Body of pancreas (tissue), 4 donors: ENCODE measurements around the gene TOMM5.

Experiments used
- CTCF ChIP-seq, 7 experiments: fragments of 450-650 bp in 4 of 7; fragments of 200-600 bp in 3 of 7; sonication (generic) in 3 of 7; IDR thresholded peaks; one replicate each; pipeline ENCODE4 v1.5.1; 2016 to 2019; ENCODE audit warnings: antibody characterized with exemption in 7 of 7
- POLR2A ChIP-seq, 3 donors: fragments of 450-650 bp; IDR thresholded peaks; one replicate each; pipeline ENCODE4 v1.6.1; 2016; ENCODE audit warnings: antibody characterized with exemption in 3 of 3, mild to moderate bottlenecking in 2 of 3

- TF ChIP-seq POLR2A (IDR thresholded peaks at IDR 0.05) (no peak), CTCF (IDR thresholded peaks at IDR 0.05) (no peak)
Observed at GRCh38 chr9:37555786-37556185, 36.6 kb downstream of the TOMM5 start.
